ENCODE measurements around the gene NINJ1.

NINJ1 gene

GRCh38 chr9:93096811-93097382 lies 37.2 kb downstream of the NINJ1 start:
- no CpG with 5 or more reads among the region's 16 CpGs for WGBS (ENCODE audit: extremely low coverage, insufficient coverage, insufficient read length)
- peak overlapping the region; percentile 86 for H3K4me3 ChIP-seq (ENCODE audit: low read depth, low read length)

GRCh38 chr9:93096131-93096802 lies 37.8 kb downstream of the NINJ1 start, which contains the start of gene CARD19:
Gene CARD19 (plus strand): TSS chr9:93096217. CDS start chr9:93096346, 129 bp downstream.
- peak within 1 kb of the TSS; percentile 19 for H2BK5ac ChIP-seq (ENCODE audit: low read depth, low read length, poor library complexity)
- H3K9ac ChIP-seq (ENCODE audit: low read length) = peak within 1 kb of the TSS; percentile 82
- H3K27me3 ChIP-seq (ENCODE audit: insufficient read depth, low read length) = no peaks in the 10 kb centered on the region
- H2AFZ ChIP-seq (ENCODE audit: insufficient read depth, low read length, poor library complexity) = peak within 1 kb of the TSS; percentile 32
- H3K79me1 ChIP-seq (ENCODE audit: low read length) = peaks cover 13% of the 10 kb centered on the region
- WGBS (ENCODE audit: extremely low coverage, insufficient coverage, insufficient read length) = no CpG with 5 or more reads among the region's 65 CpGs
- peaks cover 4% of the 10 kb centered on the region for H3K79me2 ChIP-seq (ENCODE audit: control insufficient read depth, insufficient read depth, low read length, poor library complexity)
- H4K91ac ChIP-seq (ENCODE audit: low read depth, low read length) = peak within 1 kb of the TSS; percentile 59
- H3K27ac ChIP-seq (ENCODE audit: low read depth, low read length) = peak within 1 kb of the TSS; percentile 53
- H4K12ac ChIP-seq (ENCODE audit: low read depth, low read length) = peak within 1 kb of the TSS; percentile 67
- peak within 1 kb of the TSS; percentile 81 for H2BK120ac ChIP-seq (ENCODE audit: insufficient read depth, low read length, poor library complexity)
- peaks cover 3% of the 10 kb centered on the region for H3K9me3 ChIP-seq (ENCODE audit: insufficient read depth, low read depth, low read length)
- peak within 1 kb of the TSS; percentile 67 for H4K8ac ChIP-seq (ENCODE audit: low read depth, low read length)
- H3K23ac ChIP-seq (ENCODE audit: low read length) = no peak within 1 kb of the TSS
- H2BK12ac ChIP-seq (ENCODE audit: low read length) = no peak within 1 kb of the TSS
- peak within 1 kb of the TSS; percentile 86 for H3K4me3 ChIP-seq (ENCODE audit: low read depth, low read length)
- H3K18ac ChIP-seq (ENCODE audit: low read length) = peak within 1 kb of the TSS; percentile 40
- peak within 1 kb of the TSS; percentile 8 for H2AK5ac ChIP-seq (ENCODE audit: low read length)
- peak; percentile 25 to 47 for DNase-seq
- H3K36me3 ChIP-seq (ENCODE audit: control insufficient read depth in 1 of 2, insufficient read depth in 2 of 2, low read length in 2 of 2) = no peaks in the 10 kb centered on the region
- peaks cover 17 to 22% of the 10 kb centered on the region in 2 experiments for H3K4me1 ChIP-seq (ENCODE audit: control insufficient read depth in 1 of 2, insufficient read depth in 2 of 2, low read length in 2 of 2)
- peak within 1 kb of the TSS; percentile 6 for H3K4ac ChIP-seq (ENCODE audit: low read depth, low read length)
- H3K14ac ChIP-seq (ENCODE audit: low read length) = peak within 1 kb of the TSS; percentile 56
- H3K4me2 ChIP-seq (ENCODE audit: low read length) = peak within 1 kb of the TSS; percentile 84

More at GRCh38 chr9:93096811-93097382, 37.2 kb downstream of the NINJ1 start:
- no peaks in the 10 kb centered on the region for H3K27me3 ChIP-seq (ENCODE audit: insufficient read depth, low read length)
- H3K79me1 ChIP-seq (ENCODE audit: low read length) = peaks cover 13% of the 10 kb centered on the region
- H3K18ac ChIP-seq (ENCODE audit: low read length) = no peak overlapping the region
- H3K36me3 ChIP-seq (ENCODE audit: control insufficient read depth in 1 of 2, insufficient read depth in 2 of 2, low read length in 2 of 2) = no peaks in the 10 kb centered on the region
- H2BK5ac ChIP-seq (ENCODE audit: low read depth, low read length, poor library complexity) = no peak overlapping the region
- H2AK5ac ChIP-seq (ENCODE audit: low read length) = peak overlapping the region; percentile 8
- H3K9me3 ChIP-seq (ENCODE audit: insufficient read depth, low read depth, low read length) = peaks cover 3% of the 10 kb centered on the region
- DNase-seq = no peak
- H3K4me1 ChIP-seq (ENCODE audit: control insufficient read depth in 1 of 2, insufficient read depth in 2 of 2, low read length in 2 of 2) = peaks cover 17 to 22% of the 10 kb centered on the region in 2 experiments
- no peak overlapping the region for H2BK120ac ChIP-seq (ENCODE audit: insufficient read depth, low read length, poor library complexity)
- no peak overlapping the region for H3K14ac ChIP-seq (ENCODE audit: low read length)
- H3K4me2 ChIP-seq (ENCODE audit: low read length) = peak overlapping the region; percentile 84
- no peak overlapping the region for H2BK12ac ChIP-seq (ENCODE audit: low read length)
- H4K12ac ChIP-seq (ENCODE audit: low read depth, low read length) = no peak overlapping the region
- H3K23ac ChIP-seq (ENCODE audit: low read length) = no peak overlapping the region
- no peak overlapping the region for H2AFZ ChIP-seq (ENCODE audit: insufficient read depth, low read length, poor library complexity)
- H3K79me2 ChIP-seq (ENCODE audit: control insufficient read depth, insufficient read depth, low read length, poor library complexity) = peaks cover 4% of the 10 kb centered on the region
- no peak overlapping the region for H3K4ac ChIP-seq (ENCODE audit: low read depth, low read length)
- peak overlapping the region; percentile 82 for H3K9ac ChIP-seq (ENCODE audit: low read length)
- H3K27ac ChIP-seq (ENCODE audit: low read depth, low read length) = no peak overlapping the region
- no peak overlapping the region for H4K91ac ChIP-seq (ENCODE audit: low read depth, low read length)
- H4K8ac ChIP-seq (ENCODE audit: low read depth, low read length) = no peak overlapping the region

GRCh38 chr9:93095205-93096130 lies 38.6 kb downstream of the NINJ1 start:
- WGBS (ENCODE audit: extremely low coverage, insufficient coverage, insufficient read length) = no CpG with 5 or more reads among the region's 95 CpGs
- Histone ChIP-seq H3K79me2 (ENCODE audit: control insufficient read depth, insufficient read depth, low read length, poor library complexity) (peaks cover 4% of the 10 kb centered on the region), H3K9ac (ENCODE audit: low read length) (peak overlapping the region; percentile 57), H3K4me2 (ENCODE audit: low read length) (peak overlapping the region; percentile 54), H2BK120ac (ENCODE audit: insufficient read depth, low read length, poor library complexity) (peak overlapping the region; percentile 81), H3K4me1 (ENCODE audit: control insufficient read depth in 1 of 2, insufficient read depth in 2 of 2, low read length in 2 of 2) (peaks cover 17 to 22% of the 10 kb centered on the region in 2 experiments), H4K91ac (ENCODE audit: low read depth, low read length) (peak overlapping the region; percentile 49), H2AK5ac (ENCODE audit: low read length) (peak overlapping the region; percentile 3), H3K23ac (ENCODE audit: low read length) (no peak overlapping the region), H3K27ac (ENCODE audit: low read depth, low read length) (peak overlapping the region; percentile 53), H3K9me3 (ENCODE audit: insufficient read depth, low read depth, low read length) (peaks cover 3% of the 10 kb centered on the region), H3K79me1 (ENCODE audit: low read length) (peaks cover 13% of the 10 kb centered on the region), H2AFZ (ENCODE audit: insufficient read depth, low read length, poor library complexity) (peak overlapping the region; percentile 32), H4K8ac (ENCODE audit: low read depth, low read length) (peak overlapping the region; percentile 67), H3K4ac (ENCODE audit: low read depth, low read length) (peak overlapping the region; percentile 6), H4K12ac (ENCODE audit: low read depth, low read length) (peak overlapping the region; percentile 67), H3K36me3 (ENCODE audit: control insufficient read depth in 1 of 2, insufficient read depth in 2 of 2, low read length in 2 of 2) (no peaks in the 10 kb centered on the region), H3K27me3 (ENCODE audit: insufficient read depth, low read length) (no peaks in the 10 kb centered on the region), H3K18ac (ENCODE audit: low read length) (peak overlapping the region; percentile 10), H2BK12ac (ENCODE audit: low read length) (no peak overlapping the region), H2BK5ac (ENCODE audit: low read depth, low read length, poor library complexity) (peak overlapping the region; percentile 19), H3K4me3 (ENCODE audit: low read depth, low read length) (peak overlapping the region; percentile 72), H3K14ac (ENCODE audit: low read length) (peak overlapping the region; percentile 54)
- peak; percentile 99 to 100 for DNase-seq

- H2AK5ac ChIP-seq (ENCODE audit: low read length) = peak overlapping the region; percentile 3
- peak overlapping the region; percentile 49 for H4K91ac ChIP-seq (ENCODE audit: low read depth, low read length)
- no peak overlapping the region for H3K23ac ChIP-seq (ENCODE audit: low read length)
- peak overlapping the region; percentile 67 for H4K12ac ChIP-seq (ENCODE audit: low read depth, low read length)
- peaks cover 13% of the 10 kb centered on the region for H3K79me1 ChIP-seq (ENCODE audit: low read length)
- H3K4ac ChIP-seq (ENCODE audit: low read depth, low read length) = peak overlapping the region; percentile 6
- H3K9me3 ChIP-seq (ENCODE audit: insufficient read depth, low read depth, low read length) = peaks cover 2% of the 10 kb centered on the region
- H4K8ac ChIP-seq (ENCODE audit: low read depth, low read length) = peak overlapping the region; percentile 67
- H3K4me2 ChIP-seq (ENCODE audit: low read length) = peak overlapping the region; percentile 54
- peaks cover 17 to 22% of the 10 kb centered on the region in 2 experiments for H3K4me1 ChIP-seq (ENCODE audit: control insufficient read depth in 1 of 2, insufficient read depth in 2 of 2, low read length in 2 of 2)
- peak overlapping the region; percentile 53 for H3K27ac ChIP-seq (ENCODE audit: low read depth, low read length)
- DNase-seq = peak in 1 of 2 donors; percentile 44
- peak overlapping the region; percentile 54 for H3K14ac ChIP-seq (ENCODE audit: low read length)
- no peak overlapping the region for H3K18ac ChIP-seq (ENCODE audit: low read length)
- peaks cover 4% of the 10 kb centered on the region for H3K79me2 ChIP-seq (ENCODE audit: control insufficient read depth, insufficient read depth, low read length, poor library complexity)
- H3K4me3 ChIP-seq (ENCODE audit: low read depth, low read length) = peak overlapping the region; percentile 72
- WGBS (ENCODE audit: extremely low coverage, insufficient coverage, insufficient read length) = no CpG with 5 or more reads among the region's 11 CpGs
- peak overlapping the region; percentile 25 for H2BK12ac ChIP-seq (ENCODE audit: low read length)
- H2BK120ac ChIP-seq (ENCODE audit: insufficient read depth, low read length, poor library complexity) = peak overlapping the region; percentile 81
- peak overlapping the region; percentile 32 for H2AFZ ChIP-seq (ENCODE audit: insufficient read depth, low read length, poor library complexity)
- H3K9ac ChIP-seq (ENCODE audit: low read length) = no peak overlapping the region
- no peaks in the 10 kb centered on the region for H3K36me3 ChIP-seq (ENCODE audit: control insufficient read depth in 1 of 2, insufficient read depth in 2 of 2, low read length in 2 of 2)
- peak overlapping the region; percentile 19 for H2BK5ac ChIP-seq (ENCODE audit: low read depth, low read length, poor library complexity)
- H3K27me3 ChIP-seq (ENCODE audit: insufficient read depth, low read length) = no peaks in the 10 kb centered on the region
Measured at GRCh38 chr9:93094658-93095204, 39.3 kb downstream of the NINJ1 start.
